Activated CD4-positive, alpha-beta T cell treated with anti-CD3 and anti-CD28 coated beads, Interleukin-2, amount 10 ng/mL, durations not matched to agents 7 days and 5 days (primary cell): Measurements from ENCODE around the gene PLEKHM3. TPM values are rescaled to one million over a fixed set of nuclear protein-coding genes. Genes with fewer than 3 reads are reported as not detected.
"Not testable (repeated sequence)": the region's sequence is repeated elsewhere in the genome, so short reads cannot be mapped to it uniquely, and the experiment has no call there.

ENCODE experiments used
- CTCF ChIA-PET: fragments of 350-600 bp; sonication (Branson Sonifier 250); formaldehyde crosslinking; loops from one replicate; lab custom pipeline; 2021; ENCODE audit warnings: antibody characterized with exemption; lab: Charles Lee
- POLR2A ChIA-PET: fragments of 350-600 bp; sonication (Branson Sonifier 250); formaldehyde crosslinking; loops from one replicate; lab custom pipeline; 2021; ENCODE audit warnings: antibody characterized with exemption; lab: Charles Lee
- DNase-seq: peaks from one replicate; pipeline ENCODE4 v3.0.0-alpha.2; 2020
- H3K27ac Mint-ChIP-seq: one replicate; pipeline ENCODE4 v1.8.0; 2021; ENCODE audit warnings: mild to moderate bottlenecking, moderate library complexity, mixed read lengths
- H3K27me3 Mint-ChIP-seq: one replicate; pipeline ENCODE4 v1.8.0; 2021; ENCODE audit warnings: mixed read lengths
- H3K36me3 Mint-ChIP-seq: one replicate; pipeline ENCODE4 v1.8.0; 2021; ENCODE audit warnings: low read depth, mixed read lengths
- H3K4me1 Mint-ChIP-seq: one replicate; pipeline ENCODE4 v1.8.0; 2021; ENCODE audit warnings: mixed read lengths
- H3K4me3 Mint-ChIP-seq: one replicate; pipeline ENCODE4 v1.8.0; 2021; ENCODE audit warnings: mild to moderate bottlenecking, moderate library complexity, mixed read lengths
- H3K9me3 Mint-ChIP-seq: one replicate; pipeline ENCODE4 v1.8.0; 2021; ENCODE audit warnings: mixed read lengths
- total RNA-seq, 2 experiments: library from RNA; stranded (reverse); gene quantifications; one replicate each; pipeline ENCODE4 v1.2.3, GENCODE V29; 2021

PLEKHM3 gene
- total RNA-seq, 2 experiments from 2014 or later, result 6.7 to 7.7 TPM

DNA sequence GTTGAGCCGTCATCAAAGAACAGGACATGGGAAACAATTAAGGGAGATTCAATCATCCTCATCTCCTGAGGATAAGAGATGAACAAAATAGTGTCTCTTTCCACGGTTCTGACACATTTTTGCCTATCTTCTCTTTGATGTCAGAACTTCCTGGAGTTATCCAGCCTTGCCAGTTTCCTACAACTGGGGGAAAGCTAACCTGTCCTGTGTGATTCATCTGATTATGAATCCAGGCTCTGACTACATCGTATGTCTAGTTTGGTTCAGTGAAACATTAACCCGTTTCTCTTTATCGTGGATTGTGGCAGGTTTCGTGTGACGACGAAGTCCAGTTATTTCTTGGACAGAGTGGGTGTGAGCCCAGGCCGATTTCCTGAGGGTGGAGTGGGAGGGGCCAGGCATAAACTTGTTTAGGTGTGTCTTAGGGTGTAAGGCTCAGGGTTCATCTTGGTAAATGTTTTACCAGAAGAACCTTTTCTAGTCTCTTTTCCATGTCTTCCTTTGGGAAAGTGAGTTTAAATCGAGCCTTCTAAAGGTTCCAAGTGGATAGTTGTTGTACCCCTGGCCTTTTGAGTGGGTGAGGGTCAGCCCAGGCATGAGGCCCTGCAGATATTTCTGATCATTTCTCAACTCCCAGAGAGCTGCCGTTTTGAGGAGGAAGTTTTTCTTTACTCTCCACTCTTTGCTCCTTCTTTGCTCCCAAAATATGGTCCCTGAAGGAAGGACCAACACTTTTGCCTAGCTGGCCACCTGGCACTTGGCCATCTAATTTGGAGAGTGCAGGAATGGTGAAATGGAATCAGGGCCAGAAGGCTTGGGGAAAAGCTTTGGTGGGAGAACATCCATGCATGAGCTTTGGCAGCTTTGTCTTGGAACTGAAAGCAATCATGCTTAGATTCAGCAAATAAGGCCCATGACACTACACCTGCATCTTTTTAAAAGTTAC is 205.2 kb downstream of the PLEKHM3 start:
- Mint-ChIP-seq H3K4me1 (no peaks in the 10 kb centered on the region), H3K27me3 (no peaks in the 10 kb centered on the region), H3K9me3 (no peaks in the 10 kb centered on the region), H3K27ac (no peak overlapping the region), H3K36me3 (no peaks in the 10 kb centered on the region), H3K4me3 (no peak overlapping the region)
- CTCF ChIA-PET, result interaction anchor here (0.6 to 1.0 kb wide), 6 partner anchors 14 to 725 kb away, joined by 3 to 4 read pairs (median 3); no protein-coding TSS in a partner anchor
- no peak for DNase-seq
- POLR2A ChIA-PET, result no interaction called here

DNA sequence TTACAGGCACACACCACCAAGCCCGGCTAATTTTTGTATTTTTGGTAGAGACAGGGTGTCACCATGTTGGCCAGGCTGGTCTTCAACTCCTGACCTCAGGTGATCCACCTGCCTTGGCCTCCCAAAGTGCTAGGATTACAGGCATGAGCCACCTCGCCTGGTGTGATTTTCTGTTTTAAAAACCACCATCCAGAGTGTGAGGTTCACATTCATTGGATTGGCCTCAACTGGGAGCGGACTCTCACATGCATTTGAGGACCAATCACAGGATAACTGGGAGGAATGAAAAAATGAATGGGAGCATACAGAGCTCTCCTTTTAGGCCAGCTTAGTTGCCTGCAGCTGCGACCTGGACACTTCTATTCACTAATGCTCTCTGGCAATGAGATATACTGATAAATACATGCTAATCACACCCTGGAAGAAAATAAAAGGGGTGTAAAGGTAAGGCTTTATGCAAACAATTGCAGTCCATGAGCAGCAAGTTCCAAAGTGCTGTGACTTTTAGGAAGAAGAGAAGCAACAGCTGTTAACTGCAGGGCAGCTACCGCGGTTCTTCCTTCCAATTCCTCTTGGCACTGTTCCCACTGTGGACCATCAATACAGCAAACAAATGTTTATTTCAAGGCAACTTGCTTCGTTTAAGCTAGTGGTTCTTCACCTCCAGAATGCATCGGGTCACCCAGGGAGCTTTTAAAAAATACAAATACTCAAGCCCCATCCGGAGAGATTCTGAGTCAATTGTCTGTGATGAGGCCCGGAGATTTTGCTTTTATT is 206.1 kb downstream of the PLEKHM3 start:
- DNase-seq, result no peak
- Mint-ChIP-seq H3K4me3 (no peak overlapping the region), H3K27me3 (no peaks in the 10 kb centered on the region), H3K9me3 (no peaks in the 10 kb centered on the region), H3K27ac (no peak overlapping the region), H3K4me1 (no peaks in the 10 kb centered on the region), H3K36me3 (no peaks in the 10 kb centered on the region)
- POLR2A ChIA-PET, result no interaction called here
- CTCF ChIA-PET, result interaction anchor here (0.6 to 1.0 kb wide), 3 partner anchors 53 to 205 kb away, joined by 3 read pairs; no protein-coding TSS in a partner anchor

- no peaks in the 10 kb centered on the region for H3K36me3 Mint-ChIP-seq
- H3K9me3 Mint-ChIP-seq, result no peaks in the 10 kb centered on the region
- no peaks in the 10 kb centered on the region for H3K27me3 Mint-ChIP-seq
- ChIA-PET CTCF (interaction anchor here (0.6 to 1.3 kb wide), 3 partner anchors 84 to 531 kb away, joined by 3 read pairs; no protein-coding TSS in a partner anchor), POLR2A (no interaction called here)
- no peak overlapping the region for H3K4me3 Mint-ChIP-seq
- DNase-seq, result no peak
- no peak overlapping the region for H3K27ac Mint-ChIP-seq
- H3K4me1 Mint-ChIP-seq, result no peaks in the 10 kb centered on the region
Measured at GRCh38 chr2:207816546-207816945, 208.8 kb downstream of the PLEKHM3 start.

DNA sequence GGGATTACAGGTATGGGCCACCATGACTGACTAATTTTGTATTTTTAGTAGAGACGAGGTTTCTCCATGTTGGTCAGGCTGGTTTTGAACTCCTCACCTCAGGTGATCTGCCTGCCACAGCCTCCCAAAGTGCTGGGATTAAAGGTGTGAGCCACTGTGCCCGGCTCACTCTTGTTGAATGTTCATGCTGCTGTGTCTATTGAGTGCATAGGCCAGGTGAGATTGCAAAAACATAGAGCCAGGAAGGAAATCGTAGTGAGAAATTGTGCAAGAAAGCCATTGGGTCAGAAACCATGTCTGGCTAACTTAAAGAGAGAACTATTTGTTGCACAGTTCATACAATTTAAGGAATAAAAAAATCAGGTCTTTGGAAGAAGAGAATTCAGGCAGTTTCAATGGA is 210.1 kb downstream of the PLEKHM3 start:
- no peaks in the 10 kb centered on the region for H3K27me3 Mint-ChIP-seq
- no peak overlapping the region for H3K27ac Mint-ChIP-seq
- ChIA-PET CTCF (no interaction called here), POLR2A (no interaction called here)
- H3K9me3 Mint-ChIP-seq, result no peaks in the 10 kb centered on the region
- peaks cover 2% of the 10 kb centered on the region for H3K4me1 Mint-ChIP-seq
- H3K4me3 Mint-ChIP-seq, result no peak overlapping the region
- no peaks in the 10 kb centered on the region for H3K36me3 Mint-ChIP-seq
- DNase-seq, result no peak

DNA sequence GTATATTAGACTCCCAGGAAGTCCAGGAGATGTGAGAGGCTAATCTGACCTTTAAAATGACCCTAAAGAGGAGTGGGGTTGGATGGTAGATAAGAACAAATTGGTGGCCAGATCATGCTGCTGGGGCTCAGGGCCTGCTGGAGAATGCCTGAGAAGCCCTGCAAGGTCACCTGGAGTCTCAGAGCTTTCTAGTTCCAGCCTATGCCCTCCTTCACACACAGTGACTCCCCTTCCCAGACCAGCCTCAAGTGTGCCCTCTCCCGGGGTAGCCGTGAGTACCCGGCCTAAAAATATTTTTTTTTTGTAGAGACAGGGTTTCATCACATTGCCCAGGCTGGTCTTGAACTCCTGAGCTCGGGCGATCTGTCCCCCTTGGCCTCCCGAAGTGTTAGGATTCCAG is 211.4 kb downstream of the PLEKHM3 start:
- no peaks in the 10 kb centered on the region for H3K27me3 Mint-ChIP-seq
- H3K4me3 Mint-ChIP-seq, result no peak overlapping the region
- no peak for DNase-seq
- H3K9me3 Mint-ChIP-seq, result no peaks in the 10 kb centered on the region
- CTCF ChIA-PET, result interaction anchor here (0.5 kb wide), 1 partner anchor 1068 kb away, joined by 3 read pairs; no protein-coding TSS in a partner anchor
- no peaks in the 10 kb centered on the region for H3K36me3 Mint-ChIP-seq
- H3K27ac Mint-ChIP-seq, result no peak overlapping the region
- POLR2A ChIA-PET, result no interaction called here
- H3K4me1 Mint-ChIP-seq, result peaks cover 4% of the 10 kb centered on the region

DNA sequence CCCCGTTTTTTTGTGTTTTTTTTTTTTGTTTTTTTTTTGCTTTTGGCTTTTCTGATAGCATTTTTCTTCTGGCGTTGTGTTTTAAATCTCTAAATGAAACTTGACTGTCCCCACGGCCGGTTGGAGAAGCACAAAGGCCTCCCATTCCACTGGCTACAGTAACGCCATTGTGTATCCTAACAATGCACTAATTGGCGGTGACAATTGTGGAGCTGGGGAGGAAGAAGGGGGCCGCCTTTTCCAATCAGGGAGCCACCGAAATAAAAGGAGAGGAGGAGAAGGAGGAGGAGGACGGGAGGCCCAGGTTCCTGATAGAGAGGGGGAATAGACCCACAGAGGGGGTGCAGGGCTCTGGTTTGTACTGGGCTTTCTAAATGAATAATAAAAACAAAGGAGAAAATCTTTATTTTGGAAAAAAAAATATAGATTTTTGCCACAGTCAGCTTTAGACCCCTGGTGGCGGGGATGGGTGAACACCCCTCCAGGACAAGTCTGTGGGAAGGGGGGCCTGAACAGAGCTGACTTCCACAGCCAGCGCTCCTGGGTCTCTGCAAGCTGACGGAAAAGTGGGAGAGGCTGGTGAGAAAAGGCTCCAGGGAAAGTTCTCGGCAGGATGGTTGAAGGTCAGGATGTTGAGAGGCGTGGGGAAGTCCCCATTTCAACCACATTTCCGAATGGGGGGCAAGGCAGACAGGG is 212.0 kb downstream of the PLEKHM3 start:
- Mint-ChIP-seq H3K4me3 (no peak overlapping the region), H3K4me1 (peaks cover 4% of the 10 kb centered on the region), H3K36me3 (no peaks in the 10 kb centered on the region), H3K27me3 (no peaks in the 10 kb centered on the region), H3K9me3 (no peaks in the 10 kb centered on the region), H3K27ac (no peak overlapping the region)
- ChIA-PET CTCF (interaction anchor here (0.8 kb wide), 1 partner anchor 106 kb away, joined by 4 read pairs; no protein-coding TSS in a partner anchor), POLR2A (no interaction called here)
- DNase-seq, result no peak

- Mint-ChIP-seq H3K36me3 (no peaks in the 10 kb centered on the region), H3K27ac (no peak overlapping the region), H3K9me3 (no peaks in the 10 kb centered on the region), H3K27me3 (no peaks in the 10 kb centered on the region), H3K4me1 (peaks cover 4% of the 10 kb centered on the region), H3K4me3 (no peak overlapping the region)
- DNase-seq, result no peak
- CTCF ChIA-PET, result interaction anchor here (0.8 kb wide), 1 partner anchor 106 kb away, joined by 4 read pairs; no protein-coding TSS in a partner anchor
- POLR2A ChIA-PET, result no interaction called here
Measured at GRCh38 chr2:207812726-207813080, 212.6 kb downstream of the PLEKHM3 start.

DNA sequence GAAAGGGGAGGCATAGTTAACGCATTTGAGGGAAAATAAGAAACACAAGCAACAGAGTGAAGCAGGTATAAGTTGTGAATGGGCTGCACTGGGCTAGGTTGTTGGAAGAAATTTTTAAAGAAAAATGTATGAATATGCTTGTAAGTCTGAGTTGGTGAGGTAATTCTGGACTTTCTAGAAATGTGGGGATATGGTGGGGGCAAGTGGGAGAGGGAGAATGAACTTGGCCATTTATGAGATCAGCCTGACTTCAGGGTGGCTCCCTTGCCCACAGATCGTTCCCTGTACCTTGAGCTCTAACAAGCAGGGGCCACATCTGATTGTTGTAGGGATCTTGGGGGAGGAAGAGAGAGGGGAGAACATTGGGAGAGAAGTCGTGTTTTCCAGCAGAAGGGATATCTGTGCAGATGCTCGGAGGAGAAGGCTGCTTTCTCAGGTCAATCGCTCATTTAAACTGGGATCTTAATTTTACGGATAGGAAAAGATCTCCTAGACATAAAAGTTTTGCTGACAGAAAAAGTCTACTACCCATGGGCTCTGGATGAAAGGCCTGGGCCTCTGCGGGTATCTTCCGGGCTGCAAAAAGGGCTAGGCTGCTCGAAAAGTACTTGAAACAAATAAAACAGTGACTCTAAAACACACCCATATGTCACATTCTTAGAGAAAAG is 213.1 kb downstream of the PLEKHM3 start:
- H3K9me3 Mint-ChIP-seq, result no peaks in the 10 kb centered on the region
- no peak overlapping the region for H3K27ac Mint-ChIP-seq
- no peak overlapping the region for H3K4me3 Mint-ChIP-seq
- H3K4me1 Mint-ChIP-seq, result peaks cover 7% of the 10 kb centered on the region
- ChIA-PET CTCF (interaction anchor here (0.8 kb wide), 1 partner anchor 105 kb away, joined by 4 read pairs; no protein-coding TSS in a partner anchor), POLR2A (no interaction called here)
- no peaks in the 10 kb centered on the region for H3K36me3 Mint-ChIP-seq
- DNase-seq, result no peak
- H3K27me3 Mint-ChIP-seq, result no peaks in the 10 kb centered on the region

GRCh38 chr2:207811658-207812057 is 213.7 kb downstream of the PLEKHM3 start:
- CTCF ChIA-PET, result interaction anchor here (1.2 kb wide), 1 partner anchor 129 kb away, joined by 3 read pairs; no protein-coding TSS in a partner anchor
- H3K4me1 Mint-ChIP-seq, H3K27me3 Mint-ChIP-seq, DNase-seq, H3K4me3 Mint-ChIP-seq, H3K9me3 Mint-ChIP-seq, POLR2A ChIA-PET, H3K36me3 Mint-ChIP-seq, H3K27ac Mint-ChIP-seq: not testable (repeated sequence)

- Mint-ChIP-seq H3K9me3 (no peaks in the 10 kb centered on the region), H3K4me1 (peaks cover 7% of the 10 kb centered on the region), H3K27me3 (no peaks in the 10 kb centered on the region), H3K36me3 (no peaks in the 10 kb centered on the region), H3K27ac (no peak overlapping the region), H3K4me3 (no peak overlapping the region)
- no peak for DNase-seq
- CTCF ChIA-PET, result interaction anchor here (0.7 to 1.5 kb wide), 3 partner anchors 12 to 427 kb away, joined by 3 read pairs; no protein-coding TSS in a partner anchor
- POLR2A ChIA-PET, result no interaction called here
Measured at GRCh38 chr2:207810200-207810788, 215.0 kb downstream of the PLEKHM3 start.

GRCh38 chr2:207808119-207808518 is 217.2 kb downstream of the PLEKHM3 start:
- Mint-ChIP-seq H3K4me1 (peaks cover 13% of the 10 kb centered on the region), H3K27me3 (no peaks in the 10 kb centered on the region), H3K27ac (no peak overlapping the region), H3K4me3 (no peak overlapping the region), H3K9me3 (no peaks in the 10 kb centered on the region), H3K36me3 (no peaks in the 10 kb centered on the region)
- CTCF ChIA-PET, result no interaction called here
- POLR2A ChIA-PET, result no interaction called here
- DNase-seq, result no peak

- POLR2A ChIA-PET, result no interaction called here
- Mint-ChIP-seq H3K27ac (no peak overlapping the region), H3K4me3 (no peak overlapping the region), H3K36me3 (no peaks in the 10 kb centered on the region), H3K27me3 (no peaks in the 10 kb centered on the region), H3K9me3 (no peaks in the 10 kb centered on the region), H3K4me1 (peaks cover 13% of the 10 kb centered on the region)
- CTCF ChIA-PET, result no interaction called here
- no peak for DNase-seq
Measured at GRCh38 chr2:207807516-207807915, 217.8 kb downstream of the PLEKHM3 start.
